HG02884 (cell line): ENCODE results near the gene ABITRAM.
"Not testable (repeated sequence)": the region's sequence is repeated elsewhere in the genome, so short reads cannot be mapped to it uniquely, and the experiment has no call there.

ENCODE experiments used
- ATAC-seq: cut with Tn5 transposase; IDR thresholded peaks from one replicate; pipeline ENCODE4 v1.9.1; 2021; ENCODE audit warnings: mild to moderate bottlenecking, moderate library complexity; ENCODE audit not compliant: unreplicated experiment

ABITRAM gene

GRCh38 chr9:108934323-108934893 is at the start of gene ABITRAM:
Gene ABITRAM, plus strand, starts transcription at chr9:108934400. Its CDS starts 87 bp downstream, at chr9:108934487.
- ATAC-seq, result peak; percentile 73

GRCh38 chr9:108884701-108885100 is 49.5 kb upstream of the ABITRAM start:
- ATAC-seq, result no peak

GRCh38 chr9:108885643-108886348 is 48.4 kb upstream of the ABITRAM start:
- peak; percentile 99 for ATAC-seq

- ATAC-seq, result not testable (repeated sequence)
Measured at GRCh38 chr9:108886594-108887271, 47.5 kb upstream of the ABITRAM start.

GRCh38 chr9:108889649-108890067 is 44.5 kb upstream of the ABITRAM start:
- ATAC-seq, result no peak

GRCh38 chr9:108894225-108894997 is 39.8 kb upstream of the ABITRAM start:
- no peak for ATAC-seq

GRCh38 chr9:108897324-108898096 is 36.7 kb upstream of the ABITRAM start:
- ATAC-seq, result no peak

GRCh38 chr9:108899023-108899695 is 35.0 kb upstream of the ABITRAM start:
- not testable (repeated sequence) for ATAC-seq

GRCh38 chr9:108900176-108900575 is 34.0 kb upstream of the ABITRAM start:
- ATAC-seq, result no peak

GRCh38 chr9:108903420-108904103 is 30.6 kb upstream of the ABITRAM start:
- no peak for ATAC-seq

GRCh38 chr9:108904161-108904560 is 30.0 kb upstream of the ABITRAM start:
- ATAC-seq, result no peak

GRCh38 chr9:108905494-108905893 is 28.7 kb upstream of the ABITRAM start:
- no peak for ATAC-seq

GRCh38 chr9:108910402-108910801 is 23.8 kb upstream of the ABITRAM start:
- no peak for ATAC-seq

GRCh38 chr9:108910914-108911313 is 23.3 kb upstream of the ABITRAM start:
- no peak for ATAC-seq

GRCh38 chr9:108911820-108912219 is 22.4 kb upstream of the ABITRAM start:
- ATAC-seq, result no peak

GRCh38 chr9:108913391-108913790 is 20.8 kb upstream of the ABITRAM start:
- ATAC-seq, result no peak

GRCh38 chr9:108919517-108919916 is 14.7 kb upstream of the ABITRAM start:
- no peak for ATAC-seq

- ATAC-seq, result not testable (repeated sequence)
Measured at GRCh38 chr9:108920401-108920800, 13.8 kb upstream of the ABITRAM start.

GRCh38 chr9:108921200-108921599 is 13.0 kb upstream of the ABITRAM start:
- no peak for ATAC-seq
